Neuronal stem cell (in vitro differentiated cells): ENCODE measurements around the gene MYCBP.

ENCODE experiments used
- DNase-seq: peaks from one replicate; pipeline ENCODE4 v3.0.0-alpha.2; 2013; ENCODE audit warnings: low spot score
- H2AFZ ChIP-seq: one replicate; pipeline ENCODE4 v1.6.1; 2013; ENCODE audit warnings: mild to moderate bottlenecking, low read length, inconsistent platforms
- H2AK5ac ChIP-seq: 2 replicates; pipeline ENCODE4 v1.6.1; 2013; ENCODE audit warnings: low read depth, mild to moderate bottlenecking, inconsistent platforms, low read length, moderate library complexity, mixed read lengths
- H2BK120ac ChIP-seq: 2 replicates; pipeline ENCODE4 v1.6.1; 2013; ENCODE audit warnings: low read depth, mild to moderate bottlenecking, inconsistent platforms, low read length, moderate library complexity, mixed read lengths
- H2BK12ac ChIP-seq: one replicate; pipeline ENCODE4 v1.6.1; 2013; ENCODE audit warnings: low read length, inconsistent platforms
- H2BK15ac ChIP-seq: 2 replicates; pipeline ENCODE4 v1.6.1; 2013; ENCODE audit warnings: mild to moderate bottlenecking, low read length, inconsistent platforms, mixed read lengths
- H2BK5ac ChIP-seq: one replicate; pipeline ENCODE4 v1.6.1; 2013; ENCODE audit warnings: inconsistent platforms, mild to moderate bottlenecking, low read length, moderate library complexity
- H3K14ac ChIP-seq: one replicate; pipeline ENCODE4 v1.6.1; 2013; ENCODE audit warnings: low read length, inconsistent platforms
- H3K18ac ChIP-seq: 2 replicates; pipeline ENCODE4 v1.6.1; 2013; ENCODE audit warnings: low read length, inconsistent platforms
- H3K23ac ChIP-seq: 2 replicates; pipeline ENCODE4 v1.6.1; 2013; ENCODE audit warnings: low read depth, mild to moderate bottlenecking, mixed read lengths, low read length, inconsistent platforms; ENCODE audit not compliant: poor library complexity
- H3K27ac ChIP-seq: replicated peaks from 3 replicates; pipeline ENCODE4 v1.5.1; 2013; ENCODE audit warnings: low read length, inconsistent platforms
- H3K27me3 ChIP-seq, 3 experiments: 2 replicates each; pipeline ENCODE4 v1.6.1; 2013; ENCODE audit warnings: low read length in 3 of 3, mild to moderate bottlenecking in 2 of 3, inconsistent platforms in 1 of 3, low read depth in 1 of 3, mixed read lengths in 1 of 3, moderate library complexity in 1 of 3; ENCODE audit not compliant: control insufficient read depth in 3 of 3, insufficient read depth in 3 of 3
- H3K36me3 ChIP-seq, 2 donors: replicated peaks in 1 of 2; 2 replicates each; pipeline ENCODE4 v1.6.1; 2013; ENCODE audit warnings: low read length in 2 of 2; ENCODE audit not compliant: control insufficient read depth in 2 of 2, insufficient read depth in 2 of 2
- H3K4ac ChIP-seq: 2 replicates; pipeline ENCODE4 v1.6.1; 2013; ENCODE audit warnings: inconsistent platforms, mild to moderate bottlenecking, low read length, moderate library complexity
- H3K4me1 ChIP-seq, 2 donors: 1 replicate in 1 of 2; 2 replicates in 1 of 2; pipeline ENCODE4 v1.6.1; 2013; ENCODE audit warnings: low read length in 2 of 2, low read depth in 1 of 2; ENCODE audit not compliant: control insufficient read depth in 2 of 2, insufficient read depth in 1 of 2
- H3K4me2 ChIP-seq: one replicate; pipeline ENCODE4 v1.6.1; 2013; ENCODE audit warnings: mild to moderate bottlenecking, low read length, inconsistent platforms; ENCODE audit not compliant: insufficient read depth, poor library complexity, severe bottlenecking
- H3K4me3 ChIP-seq, 2 donors: 2 replicates each; pipeline ENCODE4 v1.5.1; 2013; ENCODE audit warnings: low read length in 2 of 2, mild to moderate bottlenecking in 2 of 2, inconsistent platforms in 1 of 2, moderate library complexity in 1 of 2
- H3K79me1 ChIP-seq: one replicate; pipeline ENCODE4 v1.6.1; 2013; ENCODE audit warnings: low read depth, mild to moderate bottlenecking, inconsistent platforms, low read length, moderate library complexity
- H3K9ac ChIP-seq: one replicate; pipeline ENCODE4 v1.6.1; 2013; ENCODE audit warnings: mild to moderate bottlenecking, low read depth, low read length, inconsistent platforms; ENCODE audit not compliant: poor library complexity
- H3K9me3 ChIP-seq, 2 donors: replicated peaks in 1 of 2; 2 replicates each; pipeline versions ENCODE3 to v1.6.1; 2013; ENCODE audit warnings: low read length in 2 of 2, mild to moderate bottlenecking in 2 of 2, inconsistent platforms in 1 of 2, low read depth in 1 of 2, mixed read lengths in 1 of 2, moderate library complexity in 1 of 2; ENCODE audit not compliant: control insufficient read depth in 2 of 2, insufficient read depth in 1 of 2
- H4K8ac ChIP-seq: one replicate; pipeline ENCODE4 v1.6.1; 2013; ENCODE audit warnings: low read depth, mild to moderate bottlenecking, inconsistent platforms, low read length, moderate library complexity
- H4K91ac ChIP-seq: one replicate; pipeline ENCODE4 v1.6.1; 2013; ENCODE audit warnings: low read length, low read depth, mild to moderate bottlenecking, inconsistent platforms; ENCODE audit not compliant: poor library complexity
- WGBS, 2 donors: extraction: QIAGEN DNeasy Blood & Tissue Kit; methylation state at CpG; one replicate each; pipeline ENCODE4 v1.1.7; 2013; ENCODE audit warnings: missing lambda C conversion rate in 2 of 2, mixed read lengths in 1 of 2; ENCODE audit not compliant: insufficient read length in 2 of 2, insufficient replicate concordance in 1 of 2; ENCODE audit errors: extremely low coverage in 2 of 2; 5-methylcytosine and 5-hydroxymethylcytosine counted together

Gene MYCBP

DNA sequence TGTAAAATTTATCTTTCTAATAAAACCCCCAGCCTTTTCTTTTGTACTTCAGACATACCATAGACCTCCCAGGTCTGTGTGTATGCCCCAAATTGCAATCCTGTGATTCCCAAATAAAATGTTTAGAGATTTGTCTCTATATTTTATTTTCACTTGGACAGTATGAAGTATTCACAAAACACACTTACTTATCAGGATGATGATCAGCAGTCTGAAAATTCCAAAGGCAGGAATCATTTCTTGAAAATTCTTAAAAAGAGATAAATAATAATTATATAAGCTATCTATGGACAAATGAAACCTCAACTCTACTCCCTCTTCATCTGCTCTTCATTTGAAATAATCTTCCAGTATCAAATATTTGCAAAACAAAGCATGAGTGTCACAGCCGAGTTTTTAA lies 19.8 kb upstream of the MYCBP start:
- Histone ChIP-seq H3K9me3 (no peaks in the 10 kb centered on the region), H3K79me1 (no peaks in the 10 kb centered on the region), H3K27ac (no peak overlapping the region), H2BK15ac (no peak overlapping the region), H3K4me2 (no peak overlapping the region), H3K27me3 (no peaks in the 10 kb centered on the region), H2AK5ac (no peak overlapping the region), H2AFZ (no peak overlapping the region), H3K18ac (no peak overlapping the region), H3K23ac (no peak overlapping the region), H3K14ac (no peak overlapping the region), H3K4me3 (no peak overlapping the region), H3K36me3 (no peaks in the 10 kb centered on the region), H2BK5ac (no peak overlapping the region), H2BK120ac (no peak overlapping the region), H3K4me1 (no peaks in the 10 kb centered on the region), H2BK12ac (no peak overlapping the region), H3K9ac (no peak overlapping the region), H3K4ac (no peak overlapping the region), H4K8ac (no peak overlapping the region), H4K91ac (no peak overlapping the region)
- no peak for DNase-seq
- no CpG with 5 or more reads among the region's 1 CpG for whole genome bisulfite sequencing, 2 donors

DNA sequence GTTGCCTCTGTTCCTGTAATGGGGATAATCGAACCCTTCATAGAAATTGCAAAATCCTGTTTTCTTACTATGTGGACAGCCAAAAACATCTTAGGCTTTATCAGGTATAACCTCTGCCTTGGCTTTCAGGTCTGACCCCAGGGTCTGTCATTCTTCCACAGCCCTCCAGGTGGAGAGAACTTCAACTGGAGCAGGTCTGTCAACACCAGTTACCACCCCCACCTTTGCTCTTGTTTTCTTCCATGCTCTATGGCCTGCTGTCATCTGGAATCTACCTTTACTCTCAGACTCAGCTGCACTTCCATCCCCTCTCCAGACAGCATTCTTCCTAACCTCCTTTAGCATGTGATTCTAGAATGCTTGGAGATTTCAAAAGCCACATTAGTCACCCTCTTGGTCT lies 18.6 kb upstream of the MYCBP start:
- no CpG with 5 or more reads among the region's 1 CpG for WGBS, 2 donors
- Histone ChIP-seq H3K9me3 (no peaks in the 10 kb centered on the region), H3K9ac (no peak overlapping the region)

GRCh38 chr1:38889589-38889988 lies 16.4 kb upstream of the MYCBP start:
- Histone ChIP-seq H2AFZ (no peak overlapping the region), H2AK5ac (no peak overlapping the region), H3K9me3 (no peaks in the 10 kb centered on the region), H3K79me1 (peaks cover 1% of the 10 kb centered on the region), H4K91ac (no peak overlapping the region), H3K36me3 (no peaks in the 10 kb centered on the region), H3K23ac (no peak overlapping the region), H2BK120ac (no peak overlapping the region), H2BK15ac (no peak overlapping the region), H3K27ac (no peak overlapping the region), H2BK12ac (no peak overlapping the region), H4K8ac (no peak overlapping the region), H3K9ac (no peak overlapping the region), H3K14ac (no peak overlapping the region), H3K4me1 (no peaks in the 10 kb centered on the region), H2BK5ac (no peak overlapping the region), H3K18ac (no peak overlapping the region), H3K4me2 (no peak overlapping the region), H3K27me3 (no peaks in the 10 kb centered on the region), H3K4me3 (no peak overlapping the region), H3K4ac (no peak overlapping the region)
- no peak for DNase-seq
- WGBS, 2 donors, result no CpG with 5 or more reads among the region's 5 CpGs

More for the DNA sequence above, 18.6 kb upstream of the MYCBP start:
- Histone ChIP-seq H3K4me2 (no peak overlapping the region), H3K27ac (no peak overlapping the region), H3K23ac (no peak overlapping the region), H3K27me3 (no peaks in the 10 kb centered on the region), H2BK5ac (no peak overlapping the region), H3K18ac (no peak overlapping the region), H2BK15ac (no peak overlapping the region), H3K36me3 (no peaks in the 10 kb centered on the region), H4K8ac (no peak overlapping the region), H3K4me3 (no peak overlapping the region), H2AK5ac (no peak overlapping the region), H2BK12ac (no peak overlapping the region), H2AFZ (no peak overlapping the region), H3K79me1 (no peaks in the 10 kb centered on the region), H4K91ac (no peak overlapping the region), H3K4me1 (no peaks in the 10 kb centered on the region), H3K4ac (no peak overlapping the region), H2BK120ac (no peak overlapping the region), H3K14ac (no peak overlapping the region)
- no peak for DNase-seq

GRCh38 chr1:38888423-38889333 lies 15.5 kb upstream of the MYCBP start:
- H2BK15ac ChIP-seq, result no peak overlapping the region
- H4K8ac ChIP-seq, result no peak overlapping the region
- H3K27ac ChIP-seq, result no peak overlapping the region
- no peak overlapping the region for H3K4me2 ChIP-seq
- no peak overlapping the region for H2BK120ac ChIP-seq
- no peaks in the 10 kb centered on the region for H3K9me3 ChIP-seq
- H3K27me3 ChIP-seq, result no peaks in the 10 kb centered on the region
- no peak overlapping the region for H2AFZ ChIP-seq
- H3K14ac ChIP-seq, result no peak overlapping the region
- no peak overlapping the region for H3K23ac ChIP-seq
- H3K36me3 ChIP-seq, result no peaks in the 10 kb centered on the region
- H3K4me1 ChIP-seq, result no peaks in the 10 kb centered on the region
- H3K9ac ChIP-seq, result no peak overlapping the region
- H3K18ac ChIP-seq, result no peak overlapping the region
- no peak for DNase-seq
- H3K79me1 ChIP-seq, result peaks cover 1% of the 10 kb centered on the region
- WGBS, 2 donors, result no CpG with 5 or more reads among the region's 9 CpGs
- no peak overlapping the region for H4K91ac ChIP-seq
- no peak overlapping the region for H2BK12ac ChIP-seq
- H2AK5ac ChIP-seq, result no peak overlapping the region
- no peak overlapping the region for H2BK5ac ChIP-seq
- no peak overlapping the region for H3K4me3 ChIP-seq
- no peak overlapping the region for H3K4ac ChIP-seq
